Esophagus (tissue), 2 donors: Measurements from ENCODE around the gene CSH1. TPM values are rescaled to one million over a fixed set of nuclear protein-coding genes. Genes with fewer than 3 reads are reported as not detected.
A peak's percentile ranks its signal among the peaks of the same experiment; 100 is the strongest.

Experiments used
- H3K27ac ChIP-seq, 2 donors: one replicate each; pipeline ENCODE4 v1.5.1; 2013; ENCODE audit warnings: low read depth in 2 of 2, mild to moderate bottlenecking in 2 of 2, inconsistent platforms in 1 of 2, low read length in 1 of 2, moderate library complexity in 1 of 2
- H3K27me3 ChIP-seq, 2 donors: one replicate each; pipeline ENCODE4 v1.6.1; 2013; ENCODE audit warnings: low read length in 2 of 2, control low read depth in 1 of 2, mild to moderate bottlenecking in 1 of 2; ENCODE audit not compliant: insufficient read depth in 2 of 2, control insufficient read depth in 1 of 2
- H3K36me3 ChIP-seq, 2 donors: one replicate each; pipeline ENCODE4 v1.6.1; 2013; ENCODE audit warnings: low read length in 1 of 2; ENCODE audit not compliant: control insufficient read depth in 2 of 2, insufficient read depth in 2 of 2
- H3K4me1 ChIP-seq, 2 donors: one replicate each; pipeline ENCODE4 v1.6.1; 2013; ENCODE audit warnings: low read length in 1 of 2; ENCODE audit not compliant: control insufficient read depth in 2 of 2, insufficient read depth in 2 of 2
- H3K4me3 ChIP-seq, 2 donors: one replicate each; pipeline ENCODE4 v1.5.1; 2013; ENCODE audit warnings: low read length in 2 of 2, mild to moderate bottlenecking in 2 of 2, low read depth in 1 of 2, moderate library complexity in 1 of 2
- H3K9me3 ChIP-seq, 2 donors: one replicate each; pipeline ENCODE4 v1.6.1; 2013; ENCODE audit warnings: mild to moderate bottlenecking in 2 of 2, low read depth in 1 of 2, low read length in 1 of 2, moderate library complexity in 1 of 2; ENCODE audit not compliant: control insufficient read depth in 2 of 2, insufficient read depth in 1 of 2
- WGBS, 2 donors: extraction: QIAGEN DNeasy Blood & Tissue Kit; methylation state at CpG; one replicate each; pipeline ENCODE4 v1.1.7; 2013; 5-methylcytosine and 5-hydroxymethylcytosine counted together
- polyA plus RNA-seq, 2 donors: library from polyadenylated mRNA; stranded (reverse); fragments of 200-250 nt; gene quantifications; one replicate each; pipeline ENCODE4 v1.2.3, GENCODE V29; 2013
- donor health status: healthy with polysubstance abuse.
- donor health status: Bipolar disorder and iron deficiency.

Gene CSH1
- polyA plus RNA-seq, 2 donors, result not detected

DNA sequence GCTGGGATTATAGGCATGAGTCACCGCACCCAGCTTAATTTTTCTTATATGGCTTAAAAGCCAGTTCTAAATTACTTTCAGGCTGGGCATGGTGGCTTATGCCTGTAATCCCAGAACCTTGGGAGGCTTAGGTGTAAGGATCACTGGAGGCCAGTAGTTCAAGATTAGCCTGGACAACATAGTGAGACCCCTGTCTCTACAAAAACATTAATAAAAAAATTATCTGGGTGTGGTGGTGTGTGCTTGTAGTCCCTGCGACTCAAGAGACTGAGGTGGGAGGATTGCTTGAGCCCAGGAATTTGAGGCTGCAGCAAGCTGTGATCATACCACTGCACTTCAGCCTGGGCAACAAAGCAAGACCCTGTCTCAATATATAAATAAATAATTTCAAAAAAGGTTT lies 43.1 kb downstream of the CSH1 start:
- no peaks in the 10 kb centered on the region for H3K36me3 ChIP-seq
- H3K27me3 ChIP-seq, result no peaks in the 10 kb centered on the region
- H3K9me3 ChIP-seq, result no peaks in the 10 kb centered on the region
- H3K27ac ChIP-seq, result no peak overlapping the region
- 90 to 92% methylated on average over 2 of the region's 2 CpGs for WGBS, 2 donors
- no peak overlapping the region for H3K4me3 ChIP-seq
- H3K4me1 ChIP-seq, result peaks cover 0 to 4% of the 10 kb centered on the region in 2 donors

DNA sequence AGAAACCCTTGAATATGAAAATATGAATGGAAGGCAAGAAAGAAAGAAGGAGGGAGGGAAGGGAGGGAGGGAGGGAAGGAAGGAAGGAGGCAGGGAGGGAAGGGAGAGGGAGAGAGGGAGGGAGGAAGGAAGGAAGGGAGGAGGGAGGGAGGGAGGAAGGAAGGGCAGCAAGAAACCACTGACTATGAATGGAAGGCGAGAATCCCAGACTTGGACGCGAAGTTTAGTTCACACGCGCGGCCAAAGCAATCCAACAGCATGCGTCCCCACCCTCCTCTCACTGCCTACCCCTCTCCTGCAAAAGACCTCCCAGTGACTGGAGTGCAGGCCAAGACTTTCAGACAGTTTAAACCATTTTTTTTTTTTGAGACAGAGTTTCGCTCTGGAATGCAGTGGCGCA lies 46.0 kb downstream of the CSH1 start:
- H3K27ac ChIP-seq, result no peak overlapping the region
- peaks cover 0 to 4% of the 10 kb centered on the region in 2 donors for H3K4me1 ChIP-seq
- H3K9me3 ChIP-seq, result no peaks in the 10 kb centered on the region
- WGBS, 2 donors, result 83 to 89% methylated on average over 9 of the region's 9 CpGs
- H3K4me3 ChIP-seq, result no peak overlapping the region
- H3K27me3 ChIP-seq, result no peaks in the 10 kb centered on the region
- H3K36me3 ChIP-seq, result no peaks in the 10 kb centered on the region

DNA sequence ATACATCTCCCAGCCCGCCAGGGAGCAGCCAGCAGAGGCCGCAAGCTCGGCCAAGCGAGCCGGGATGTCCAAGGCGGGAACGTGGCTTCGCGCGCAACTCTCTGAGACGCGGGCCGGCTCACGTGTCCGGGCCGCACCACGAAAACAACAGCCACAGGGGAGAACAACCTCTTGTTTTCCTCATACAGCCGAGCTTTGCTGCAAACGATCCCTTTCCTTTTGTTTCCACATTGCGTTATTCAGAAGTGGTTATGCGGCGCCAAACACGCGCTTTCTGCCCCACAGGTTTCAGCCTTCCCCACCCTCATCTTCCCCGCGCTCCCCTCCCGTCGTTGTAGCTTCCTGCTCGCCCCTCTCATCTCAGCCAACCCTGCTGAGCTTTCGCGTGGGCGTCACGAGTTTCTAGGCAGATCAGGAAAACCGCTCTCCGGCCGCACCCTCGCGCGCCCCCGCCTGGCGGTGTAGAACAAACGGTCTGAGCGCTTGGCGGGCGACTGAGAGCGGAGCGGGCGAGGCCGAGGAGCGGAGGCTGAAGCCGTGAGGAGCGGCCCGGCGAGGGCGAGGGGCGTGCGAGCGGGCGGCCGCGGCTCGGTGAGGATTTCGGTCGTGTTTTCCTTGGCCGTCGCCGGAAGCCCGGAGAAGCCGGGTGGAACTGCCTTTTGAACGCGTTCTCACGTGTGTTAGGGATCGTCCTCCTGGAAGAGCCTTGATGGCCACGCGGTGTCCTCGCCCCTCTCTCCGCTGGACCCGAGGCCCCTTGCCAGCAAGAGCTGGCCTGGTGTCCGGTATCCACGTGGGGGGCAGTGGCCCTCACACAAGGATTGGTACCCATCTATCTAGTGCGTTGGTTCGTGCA lies 47.3 kb downstream of the CSH1 start:
- Histone ChIP-seq H3K27ac (peak overlapping the region in 1 of 2 donors; percentile 66), H3K4me3 (peak overlapping the region in 1 of 2 donors; percentile 4)
- 21% methylated on average over 82 of the region's 82 CpGs for WGBS, 2 donors

DNA sequence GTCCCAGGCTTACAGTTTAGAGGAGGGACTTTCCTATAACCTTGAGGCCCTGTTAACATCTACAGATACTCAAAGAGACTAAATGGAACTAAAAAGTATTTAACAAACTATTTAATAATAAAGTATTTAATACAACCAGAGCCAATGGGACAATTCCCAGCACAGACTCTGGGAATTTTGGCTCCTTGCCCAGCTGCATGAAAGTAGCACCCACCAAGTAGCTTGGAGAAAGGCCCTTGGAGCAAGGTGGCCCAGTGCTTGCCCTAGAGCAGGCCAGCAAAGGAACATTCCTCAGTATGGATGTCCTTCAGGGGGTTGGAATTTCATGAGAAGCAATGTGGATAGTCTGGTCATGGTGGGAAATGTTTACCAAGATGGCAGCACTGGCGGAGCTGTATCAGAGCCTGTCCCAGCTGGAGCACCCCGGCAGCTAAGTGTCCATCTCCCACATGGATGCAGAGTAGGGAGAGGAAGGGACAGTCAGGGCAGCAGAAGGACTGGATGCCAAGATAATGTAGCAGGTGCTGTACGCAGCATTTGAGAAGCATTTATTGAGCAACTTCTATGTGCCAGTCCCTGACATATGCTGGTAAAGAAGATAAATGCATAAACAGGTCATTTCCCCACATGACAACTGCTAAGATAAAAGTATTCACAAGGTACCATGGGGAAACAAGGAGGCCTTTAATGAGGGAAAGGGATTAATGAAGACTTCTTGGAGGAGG lies 48.7 kb downstream of the CSH1 start:
- WGBS, 2 donors, result 95 to 97% methylated on average over 3 of the region's 3 CpGs
- H3K9me3 ChIP-seq, result no peaks in the 10 kb centered on the region
- H3K27ac ChIP-seq, result no peak overlapping the region
- H3K4me3 ChIP-seq, result no peak overlapping the region
- no peaks in the 10 kb centered on the region for H3K27me3 ChIP-seq
- peaks cover 0 to 4% of the 10 kb centered on the region in 2 donors for H3K4me1 ChIP-seq
- H3K36me3 ChIP-seq, result no peaks in the 10 kb centered on the region

More for the DNA sequence above, 47.3 kb downstream of the CSH1 start:
- Histone ChIP-seq H3K4me1 (peaks cover 0 to 4% of the 10 kb centered on the region in 2 donors), H3K36me3 (no peaks in the 10 kb centered on the region), H3K9me3 (no peaks in the 10 kb centered on the region), H3K27me3 (no peaks in the 10 kb centered on the region)

DNA sequence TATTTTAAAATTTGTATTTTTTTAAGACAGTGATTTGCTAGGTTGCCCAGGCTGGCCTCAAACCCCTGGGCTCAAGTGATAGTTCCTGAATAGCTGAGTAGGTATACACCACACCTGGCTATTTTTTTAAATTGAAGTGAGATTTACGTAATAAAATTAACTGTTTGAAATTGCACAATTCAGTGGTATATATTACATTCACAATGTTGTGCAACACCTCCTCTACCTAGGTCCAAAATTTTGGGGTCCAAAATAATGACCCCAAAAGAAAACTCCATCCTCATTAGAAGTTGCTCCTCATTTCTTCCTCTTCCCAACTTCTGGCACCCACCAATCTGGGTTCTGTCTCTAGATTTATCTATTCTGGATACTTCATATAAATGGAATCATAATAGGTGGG lies 50.9 kb downstream of the CSH1 start:
- WGBS, 2 donors, result 78 to 90% methylated on average over 1 of the region's 1 CpG
- Histone ChIP-seq H3K9me3 (no peaks in the 10 kb centered on the region), H3K36me3 (no peaks in the 10 kb centered on the region), H3K4me3 (no peak overlapping the region), H3K27ac (no peak overlapping the region), H3K4me1 (peaks cover 2 to 9% of the 10 kb centered on the region in 2 donors), H3K27me3 (no peaks in the 10 kb centered on the region)

Other genes starting within 250 kb of the CSH1 start
- 1 to 10 TPM; 4.6 to 6.3 TPM for gene LIMD2, start 196.4 kb downstream of the CSH1 start, polyA plus RNA-seq
- 10 to 100 TPM; 15.5 to 17.2 TPM for gene STRADA, start 154.8 kb downstream of the CSH1 start, polyA plus RNA-seq
- gene CCDC47, start 123.0 kb downstream of the CSH1 start, polyA plus RNA-seq, result 10 to 100 TPM; 16.3 to 36.4 TPM
- gene DDX42, start 122.4 kb downstream of the CSH1 start, polyA plus RNA-seq, result 10 to 100 TPM; 48.7 to 69.6 TPM
- 100 to 1,000 TPM; 137 to 156 TPM for gene PSMC5, start 69.1 kb downstream of the CSH1 start, polyA plus RNA-seq
- gene FTSJ3, start 68.9 kb downstream of the CSH1 start, polyA plus RNA-seq, result 10 to 100 TPM; 15.1 to 18.5 TPM
- 10 to 100 TPM; 54.4 to 62.4 TPM for gene SMARCD2, start 53.9 kb downstream of the CSH1 start, polyA plus RNA-seq
- not detected for gene CSH2, start 22.9 kb downstream of the CSH1 start, polyA plus RNA-seq
- not detected for gene GH2, start 14.6 kb downstream of the CSH1 start, polyA plus RNA-seq
- not detected for gene CSHL1, start 14.7 kb upstream of the CSH1 start, polyA plus RNA-seq
- gene GH1, start 22.3 kb upstream of the CSH1 start, polyA plus RNA-seq, result not detected
- gene CD79B, start 35.8 kb upstream of the CSH1 start, polyA plus RNA-seq, result 1 to 10 TPM; 1.2 to 1.5 TPM
- gene SCN4A, start 76.3 kb upstream of the CSH1 start, polyA plus RNA-seq, result under 1 TPM; 0.01 to 0.08 TPM
- gene PRR29, start 101.8 kb upstream of the CSH1 start, polyA plus RNA-seq, result under 1 TPM; 0.07 to 0.22 TPM
- gene ICAM2, start 124.1 kb upstream of the CSH1 start, polyA plus RNA-seq, result 1 to 10 TPM; 4.2 to 8.9 TPM
- 1 to 10 TPM; 4.5 TPM for gene ERN1, start 233.6 kb upstream of the CSH1 start, polyA plus RNA-seq